IMR-90 (cell line): ENCODE data around the gene NRAS. TPM values are rescaled to one million over a fixed set of nuclear protein-coding genes. Genes with fewer than 3 reads are reported as not detected.

Source experiments
- ATAC-seq: fragments of 200-7000 bp; cut with Tn5 transposase; 2 replicates; pipeline ENCODE4 v1.9.1; 2020; ENCODE audit warnings: low read depth, mild to moderate bottlenecking, moderate library complexity
- BruUV-seq: library from RNA; stranded (reverse); fragments of 400-500 nt; replicated peaks from 2 replicates; lab custom pipeline; 2021; lab: Mats Ljungman, UMichigan
- CTCF ChIA-PET: fragments of 300-600 bp; formaldehyde crosslinking; extraction: SDS; loops from one replicate; lab custom pipeline; 2021; ENCODE audit warnings: antibody characterized with exemption; lab: Yijun Ruan, JAX
- POLR2A ChIA-PET: fragments of 300-600 bp; sonication (Branson Sonifier 250); formaldehyde crosslinking; loops from one replicate; lab custom pipeline; 2022; ENCODE audit warnings: antibody characterized with exemption; ENCODE audit not compliant: unreplicated experiment; lab: Charles Lee
- DNase-seq: peaks from one replicate; pipeline ENCODE4 v3.0.0; 2013
- H2AFZ ChIP-seq: replicated peaks from 2 replicates; pipeline ENCODE3; 2013; ENCODE audit warnings: low read length, mild to moderate bottlenecking; ENCODE audit not compliant: poor library complexity
- H2AK5ac ChIP-seq: 2 replicates; pipeline ENCODE4 v1.6.1; 2013; ENCODE audit warnings: low read depth, low read length, inconsistent platforms
- H2AK9ac ChIP-seq: replicated peaks from 2 replicates; pipeline ENCODE3; 2013; ENCODE audit warnings: mild to moderate bottlenecking, low read depth, low read length, moderate library complexity; ENCODE audit not compliant: poor library complexity
- H2BK120ac ChIP-seq: 2 replicates; pipeline ENCODE4 v1.6.1; 2013; ENCODE audit warnings: low read depth, low read length, inconsistent platforms
- H2BK15ac ChIP-seq: 3 replicates; pipeline ENCODE4 v1.6.1; 2013; ENCODE audit warnings: low read depth, low read length, inconsistent platforms
- H2BK20ac ChIP-seq: 2 replicates; pipeline ENCODE4 v1.6.1; 2013; ENCODE audit warnings: low read depth, mild to moderate bottlenecking, inconsistent platforms, low read length, moderate library complexity
- H2BK5ac ChIP-seq: 2 replicates; pipeline ENCODE4 v1.6.1; 2013; ENCODE audit warnings: mild to moderate bottlenecking, low read depth, low read length, inconsistent platforms; ENCODE audit not compliant: poor library complexity, severe bottlenecking
- H3K14ac ChIP-seq: replicated peaks from 2 replicates; pipeline ENCODE4 v1.6.1; 2013; ENCODE audit warnings: low read depth, low read length, inconsistent platforms
- H3K18ac ChIP-seq: 2 replicates; pipeline ENCODE4 v1.6.1; 2013; ENCODE audit warnings: low read depth, low read length, control low read depth
- H3K23ac ChIP-seq: 2 replicates; pipeline ENCODE4 v1.6.1; 2013; ENCODE audit warnings: low read depth, low read length, inconsistent platforms
- H3K27ac ChIP-seq: 2 replicates; pipeline ENCODE4 v1.5.1; 2013; ENCODE audit warnings: mild to moderate bottlenecking, control low read depth, low read length; ENCODE audit not compliant: insufficient read depth
- H3K27me3 ChIP-seq: 2 replicates; pipeline ENCODE4 v1.6.1; 2013; ENCODE audit warnings: low read length; ENCODE audit not compliant: control insufficient read depth, insufficient read depth
- H3K36me3 ChIP-seq: 2 replicates; pipeline ENCODE4 v1.6.1; 2013; ENCODE audit warnings: low read length, mixed read lengths; ENCODE audit not compliant: control insufficient read depth, insufficient read depth
- H3K4ac ChIP-seq: 2 replicates; pipeline ENCODE4 v1.6.1; 2013; ENCODE audit warnings: low read depth, low read length, inconsistent platforms
- H3K4me1 ChIP-seq: 2 replicates; pipeline ENCODE4 v1.6.1; 2013; ENCODE audit warnings: low read length, mixed read lengths; ENCODE audit not compliant: control insufficient read depth, insufficient read depth
- H3K4me2 ChIP-seq: 2 replicates; pipeline ENCODE4 v1.6.1; 2013; ENCODE audit warnings: low read depth, mild to moderate bottlenecking, control low read depth, low read length, moderate library complexity
- H3K4me3 ChIP-seq: 2 replicates; pipeline ENCODE4 v1.5.1; 2013; ENCODE audit warnings: low read depth, mild to moderate bottlenecking, control low read depth, low read length, moderate library complexity; ENCODE audit not compliant: insufficient read depth
- H3K56ac ChIP-seq: 2 replicates; pipeline ENCODE4 v1.6.1; 2013; ENCODE audit warnings: low read length, inconsistent platforms; ENCODE audit not compliant: insufficient read depth; ENCODE audit errors: extremely low read depth
- H3K79me1 ChIP-seq, 2 experiments: 2 replicates each; pipeline ENCODE4 v1.6.1; 2013; ENCODE audit warnings: low read length in 2 of 2, inconsistent platforms in 1 of 2, low read depth in 1 of 2
- H3K9ac ChIP-seq: 2 replicates; pipeline ENCODE4 v1.6.1; 2013; ENCODE audit warnings: low read depth, low read length, control low read depth
- H3K9me1 ChIP-seq: 2 replicates; pipeline ENCODE4 v1.6.1; 2013; ENCODE audit warnings: low read length, inconsistent platforms; ENCODE audit not compliant: insufficient read depth
- H3K9me3 ChIP-seq: 2 replicates; pipeline ENCODE4 v1.6.1; 2013; ENCODE audit warnings: low read length; ENCODE audit not compliant: control insufficient read depth, insufficient read depth
- H4K20me1 ChIP-seq: 2 replicates; pipeline ENCODE4 v1.6.1; 2013; ENCODE audit warnings: low read length, inconsistent platforms; ENCODE audit not compliant: insufficient read depth
- H4K5ac ChIP-seq: 2 replicates; pipeline ENCODE4 v1.6.1; 2013; ENCODE audit warnings: mild to moderate bottlenecking, low read depth, low read length, control low read depth
- H4K8ac ChIP-seq, 2 experiments: 2 replicates each; pipeline ENCODE4 v1.6.1; 2013; ENCODE audit warnings: low read depth in 2 of 2, low read length in 2 of 2, control low read depth in 1 of 2, inconsistent platforms in 1 of 2
- H4K91ac ChIP-seq: 2 replicates; pipeline ENCODE4 v1.6.1; 2013; ENCODE audit warnings: low read depth, low read length, inconsistent platforms; ENCODE audit not compliant: insufficient read depth
- BHLHE40 ChIP-seq: fragments of 150-350 bp; IDR thresholded peaks from 2 replicates; pipeline ENCODE4 v1.6.1; 2016; ENCODE audit warnings: mild to moderate bottlenecking, low read depth, low read length
- CEBPB ChIP-seq: IDR thresholded peaks from 2 replicates; pipeline ENCODE4 v1.6.1; 2012; ENCODE audit warnings: low read depth, low read length, improper control_type of control experiment
- CHD1 ChIP-seq: IDR thresholded peaks from 2 replicates; pipeline ENCODE4 v1.6.1; 2012; ENCODE audit warnings: low read depth, low read length, improper control_type of control experiment
- CTCF ChIP-seq: conservative IDR thresholded peaks from 2 replicates; pipeline ENCODE4 v1.5.1; 2012; ENCODE audit warnings: mild to moderate bottlenecking, low read depth, low read length, improper control_type of control experiment
- ELK1 ChIP-seq: fragments of 150-350 bp; IDR thresholded peaks from 2 replicates; pipeline ENCODE4 v1.6.1; 2016; ENCODE audit warnings: low read depth, mild to moderate bottlenecking, low read length, moderate library complexity, borderline replicate concordance
- FOS ChIP-seq: fragments of 150-350 bp; IDR thresholded peaks from 2 replicates; pipeline ENCODE4 v1.6.1; 2016; ENCODE audit warnings: low read depth, low read length
- MAFK ChIP-seq: IDR thresholded peaks from 2 replicates; pipeline ENCODE4 v1.6.1; 2012; ENCODE audit warnings: low read depth, low read length, improper control_type of control experiment
- NFE2L2 ChIP-seq: fragments of 150-350 bp; IDR thresholded peaks from 2 replicates; pipeline ENCODE4 v1.6.1; 2016; ENCODE audit warnings: low read depth, mild to moderate bottlenecking, low read length
- POLR2A ChIP-seq: IDR thresholded peaks from 2 replicates; pipeline ENCODE4 v1.6.1; 2012; ENCODE audit warnings: mild to moderate bottlenecking, low read depth, low read length
- RAD21 ChIP-seq: IDR thresholded peaks from 2 replicates; pipeline ENCODE4 v1.6.1; 2012; ENCODE audit warnings: low read length, improper control_type of control experiment
- RCOR1 ChIP-seq: IDR thresholded peaks from 2 replicates; pipeline ENCODE4 v1.6.1; 2012; ENCODE audit warnings: mild to moderate bottlenecking, low read length, improper control_type of control experiment; ENCODE audit not compliant: insufficient replicate concordance
- RFX5 ChIP-seq: IDR thresholded peaks from 2 replicates; pipeline ENCODE4 v1.8.0; 2012; ENCODE audit warnings: low read depth, mild to moderate bottlenecking, low read length, moderate library complexity
- SMC3 ChIP-seq: fragments of 150-350 bp; IDR thresholded peaks from 2 replicates; pipeline ENCODE4 v1.6.1; 2016; ENCODE audit warnings: low read depth, mild to moderate bottlenecking, antibody characterized with exemption, low read length, moderate library complexity
- WGBS, 2 experiments: methylation state at CpG; one replicate each; pipeline versions ENCODE4 v1.1.5 to v1.1.7; 2013; ENCODE audit warnings: missing lambda C conversion rate in 2 of 2; ENCODE audit not compliant: insufficient read length in 1 of 2; ENCODE audit errors: extremely low coverage in 2 of 2; 5-methylcytosine and 5-hydroxymethylcytosine counted together
- dilution Hi-C: fragments of 300-500 bp; cut with HindIII; formaldehyde crosslinking; loops from one replicate; pipeline ENCODE4 v1.14.3; 2018; ENCODE audit warnings: low sequenced_read_pairs; ENCODE audit not compliant: unreplicated experiment
- in situ Hi-C: fragments of 300-500 bp; cut with MboI; formaldehyde crosslinking; loops from 3 replicates; pipeline ENCODE4 v1.14.3; 2019; ENCODE audit warnings: low sequenced_read_pairs, inconsistent platforms, mixed read lengths
- intact Hi-C: fragments of 100-400 bp; cut with micrococcal nuclease; formaldehyde crosslinking; loops from 2 replicates; pipeline ENCODE4 v1.10.0; 2022
- polyA plus RNA-seq, 3 experiments: library from polyadenylated mRNA; depleted of rRNA; stranded (reverse); fragments of >200 nt; gene quantifications; 2 replicates each; pipeline ENCODE4 v1.2.3, GENCODE V29; 2012; ENCODE audit warnings: low replicate concordance in 1 of 3
- total RNA-seq: library from RNA; depleted of rRNA; stranded (reverse); fragments of >200 nt; gene quantifications from 2 replicates; pipeline ENCODE4 v1.2.3, GENCODE V29; 2012
- TF ChIP-seq, protein P1 (sequence below): fragments of 150-350 bp; IDR thresholded peaks from 2 replicates; pipeline ENCODE4 v1.6.1; 2017; ENCODE audit warnings: mild to moderate bottlenecking, antibody characterized with exemption, low read length, low read depth

The NRAS gene
- total and polyA plus RNA-seq, 2 of the 4 experiments (the other 2 are of a cell fraction), result 27.4 to 85.9 TPM

GRCh38 chr1:114695430-114696058 is 21.0 kb downstream of the NRAS start, which contains the start of gene AMPD1:
Gene AMPD1 (minus strand): TSS chr1:114695546. CDS start chr1:114695471, 75 bp downstream.
- CTCF ChIA-PET, result no interaction called here
- no peak for ATAC-seq
- in situ Hi-C loops, result no loop called here

More at GRCh38 chr1:114695430-114696058, 21.0 kb downstream of the NRAS start, which contains the start of gene AMPD1:
- H2AK9ac ChIP-seq, result no peak within 1 kb of the TSS
- DNase-seq, result peak; percentile 40
- H3K4me1 ChIP-seq, result no peaks in the 10 kb centered on the region
- H2BK20ac ChIP-seq, result no peak within 1 kb of the TSS
- H2BK15ac ChIP-seq, result no peak within 1 kb of the TSS
- no peak within 1 kb of the TSS for H3K4me2 ChIP-seq
- H3K9me3 ChIP-seq, result no peaks in the 10 kb centered on the region
- H4K91ac ChIP-seq, result no peak within 1 kb of the TSS
- no peak within 1 kb of the TSS for H2BK5ac ChIP-seq
- no peak within 1 kb of the TSS for H3K4ac ChIP-seq
- no peak within 1 kb of the TSS for H3K14ac ChIP-seq
- no peaks in the 10 kb centered on the region for H3K79me1 ChIP-seq
- no TSS peak for BruUV-seq
- no peaks in the 10 kb centered on the region for H3K27me3 ChIP-seq
- H4K8ac ChIP-seq, result no peak within 1 kb of the TSS
- intact Hi-C loops (no loop called here), dilution Hi-C loops (no loop called here)
- H4K20me1 ChIP-seq, result no peaks in the 10 kb centered on the region
- H2AK5ac ChIP-seq, result no peak within 1 kb of the TSS
- no peak within 1 kb of the TSS for H2BK120ac ChIP-seq
- H3K23ac ChIP-seq, result no peak within 1 kb of the TSS; the same call in 1 of the 2 replicates
- H2AFZ ChIP-seq, result no peak within 1 kb of the TSS
- H3K18ac ChIP-seq, result no peak within 1 kb of the TSS
- no peaks in the 10 kb centered on the region for H3K36me3 ChIP-seq
- no peak within 1 kb of the TSS for H3K9ac ChIP-seq
- H3K27ac ChIP-seq, result no peak within 1 kb of the TSS
- no CpG with 5 or more reads among the region's 6 CpGs for WGBS, 2 experiments
- TF ChIP-seq, protein P1, sequence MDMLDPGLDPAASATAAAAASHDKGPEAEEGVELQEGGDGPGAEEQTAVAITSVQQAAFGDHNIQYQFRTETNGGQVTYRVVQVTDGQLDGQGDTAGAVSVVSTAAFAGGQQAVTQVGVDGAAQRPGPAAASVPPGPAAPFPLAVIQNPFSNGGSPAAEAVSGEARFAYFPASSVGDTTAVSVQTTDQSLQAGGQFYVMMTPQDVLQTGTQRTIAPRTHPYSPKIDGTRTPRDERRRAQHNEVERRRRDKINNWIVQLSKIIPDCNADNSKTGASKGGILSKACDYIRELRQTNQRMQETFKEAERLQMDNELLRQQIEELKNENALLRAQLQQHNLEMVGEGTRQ, result no peak
- TF ChIP-seq CTCF, result no peak
- no peak for TF ChIP-seq MAFK
- TF ChIP-seq BHLHE40, result no peak
- TF ChIP-seq NFE2L2, result no peak
- no peak for TF ChIP-seq RCOR1
- TF ChIP-seq RAD21, result no peak
- no peak for TF ChIP-seq POLR2A
- no peak for TF ChIP-seq RFX5
- TF ChIP-seq CEBPB, result no peak
- TF ChIP-seq ELK1, result no peak
- no peak for TF ChIP-seq SMC3
- TF ChIP-seq FOS, result no peak
- TF ChIP-seq CHD1, result no peak
- H3K56ac ChIP-seq, result no peak within 1 kb of the TSS
- no peak within 1 kb of the TSS for H4K5ac ChIP-seq
- H3K4me3 ChIP-seq, result no peak within 1 kb of the TSS
- H3K9me1 ChIP-seq, result no peaks in the 10 kb centered on the region
- POLR2A ChIA-PET, result interaction anchor here (0.6 kb wide), 1 partner anchor 56 kb away, joined by 3 read pairs; no protein-coding TSS in a partner anchor
